Adrenal gland (tissue), 12 donors: ENCODE results near the gene PKD2L1. TPM values are rescaled to one million over a fixed set of nuclear protein-coding genes. Genes with fewer than 3 reads are reported as not detected.

Experiments used
- DNase-seq, 7 donors: peaks; one replicate each; pipeline ENCODE4 v3.0.0-alpha.2; 2019 to 2020
- H3K27ac ChIP-seq, 5 donors: fragments of 200-600 bp; sonication (generic) in 4 of 5; 1 replicate in 3 of 5; 2 replicates in 2 of 5; pipeline versions ENCODE4 v1.5.1 to v1.8.0; 2016 to 2020; ENCODE audit warnings: mild to moderate bottlenecking in 1 of 5
- H3K27me3 ChIP-seq: fragments of 200-600 bp; 2 replicates; pipeline ENCODE4 v1.8.0; 2021
- H3K36me3 ChIP-seq, 2 donors: fragments of 200-600 bp; replicated peaks in 1 of 2; 1 replicate in 1 of 2; 2 replicates in 1 of 2; pipeline versions ENCODE4 v1.5.1 to v1.8.0; 2018 to 2022
- H3K4me1 ChIP-seq, 2 donors: fragments of 200-600 bp; replicated peaks in 1 of 2; 1 replicate in 1 of 2; 2 replicates in 1 of 2; pipeline versions ENCODE4 v1.5.1 to v1.8.0; 2018 to 2021
- H3K4me3 ChIP-seq, 4 donors: fragments of 200-600 bp; sonication (generic) in 3 of 4; one replicate each; pipeline ENCODE4 v1.5.1; 2016 to 2018
- H3K9me3 ChIP-seq, 3 donors: fragments of 200-600 bp; sonication (generic) in 1 of 3; replicated peaks in 1 of 3; 1 replicate in 2 of 3; 2 replicates in 1 of 3; pipeline versions ENCODE4 v1.5.1 to v1.8.0; 2016 to 2021
- CTCF ChIP-seq, 6 experiments: fragments of 450-650 bp in 4 of 6; fragments of 200-600 bp in 2 of 6; sonication (generic) in 1 of 6; IDR thresholded peaks; 1 replicate in 5 of 6; 2 replicates in 1 of 6; pipeline versions ENCODE4 v1.5.1 to v1.8.0; 2016 to 2021; ENCODE audit warnings: antibody characterized with exemption in 6 of 6, mild to moderate bottlenecking in 2 of 6, moderate library complexity in 1 of 6
- POLR2A ChIP-seq, 2 donors: fragments of 450-650 bp; IDR thresholded peaks; one replicate each; pipeline ENCODE4 v1.6.1; 2017; ENCODE audit warnings: antibody characterized with exemption in 2 of 2, mild to moderate bottlenecking in 2 of 2, moderate library complexity in 1 of 2
- WGBS, 4 donors: extraction: QIAGEN DNeasy Blood & Tissue Kit in 2 of 4; methylation state at CpG; one replicate each; pipeline versions ENCODE4 v1.1.5 to v1.1.7; 2013 to 2017; 5-methylcytosine and 5-hydroxymethylcytosine counted together
- intact Hi-C, 2 donors: fragments of 100-400 bp; cut with DNase I; formaldehyde crosslinking; loops; one replicate each; pipeline versions ENCODE4 v1.14.1 to v1.15.0; 2022 to 2023
- polyA plus RNA-seq, 3 donors: library from polyadenylated mRNA; stranded (reverse); fragments of 200-250 nt in 2 of 3; fragments of 350-450 nt in 1 of 3; fragmentation: Illumina TruSeq in 1 of 3; extraction: RNeasy Lipid Tissue Mini Kit (QIAGEN cat#74804) in 1 of 3; gene quantifications; one replicate each; pipeline ENCODE4 v1.2.3, GENCODE V29; 2013 to 2014
- total RNA-seq, 9 donors: library from RNA; depleted of rRNA in 4 of 9; stranded (reverse); fragments of >200 nt in 4 of 9; fragments of 120-200 nt in 1 of 9; fragmentation: NEBNext Ultra II Directional in 1 of 9; extraction: Animal tissue kit (Norgen Biotek cat#: 25700) in 1 of 9; gene quantifications; one replicate each; pipeline versions ENCODE4 v1.1.0 to v1.2.4, GENCODE V29; 2013 to 2023
- donor health status: healthy with polysubstance abuse.
- donor health status: Bipolar disorder and iron deficiency.
- donor health status: DM: yes; HTN: yes; CAD: no.
- donor health status: DM: no; HTN: no; CAD: no.
- donor health status: DM: no; HTN: no; CAD: no.
- donor health status: DM: yes; HTN: yes; CAD: no.

Gene PKD2L1
- total and polyA plus RNA-seq, 12 donors = 0.50 to 0.72 TPM; not detected in 10

- intact Hi-C loops = no loop called here
- WGBS, 4 donors = 64 to 68% (median 67%) methylated on average over 10 to 12 of the region's 12 CpGs
- peaks cover 7 to 15% of the 10 kb centered on the region in 2 donors for H3K4me1 ChIP-seq
- no peaks in the 10 kb centered on the region for H3K36me3 ChIP-seq
- DNase-seq = peak; percentile 64 to 89 (median 83)
- no peak overlapping the region for H3K4me3 ChIP-seq
- no peak for TF ChIP-seq CTCF (IDR thresholded peaks at IDR 0.05)
- TF ChIP-seq POLR2A (IDR thresholded peaks at IDR 0.05) = peak in 1 of 2 donors; percentile 65
- H3K9me3 ChIP-seq = no peaks in the 10 kb centered on the region
- H3K27me3 ChIP-seq = no peaks in the 10 kb centered on the region
- H3K27ac ChIP-seq = peak overlapping the region in 4 of 5 donors; percentile 7 to 68 (median 55)
These were observed 11.2 kb upstream of the PKD2L1 start for GRCh38 chr10:100340948-100341847.

GRCh38 chr10:100339236-100339635, 9.2 kb upstream of the PKD2L1 start:
- no peak for DNase-seq
- TF ChIP-seq CTCF (IDR thresholded peaks at IDR 0.05) (no peak), POLR2A (IDR thresholded peaks at IDR 0.05) (no peak)
- Histone ChIP-seq H3K9me3 (no peaks in the 10 kb centered on the region), H3K4me1 (peaks cover 0 to 9% of the 10 kb centered on the region in 2 donors), H3K4me3 (no peak overlapping the region), H3K27ac (no peak overlapping the region), H3K27me3 (no peaks in the 10 kb centered on the region), H3K36me3 (no peaks in the 10 kb centered on the region)
- intact Hi-C loops = loop anchor here (2.0 to 10.0 kb wide), 4 partner anchors 94 to 186 kb away; partner anchors contain the start of genes NDUFB8 (in 1 of the 2) and SEC31B (in 1 of the 2)
- 58 to 66% (median 62%) methylated on average over 5 of the region's 5 CpGs for WGBS, 4 donors

GRCh38 chr10:100338434-100339036, 8.5 kb upstream of the PKD2L1 start:
- WGBS, 4 donors = 47 to 58% (median 54%) methylated on average over 4 of the region's 4 CpGs
- Histone ChIP-seq H3K9me3 (no peaks in the 10 kb centered on the region), H3K4me1 (peaks cover 0 to 9% of the 10 kb centered on the region in 2 donors), H3K4me3 (no peak overlapping the region), H3K27ac (no peak overlapping the region), H3K36me3 (no peaks in the 10 kb centered on the region), H3K27me3 (no peaks in the 10 kb centered on the region)
- intact Hi-C loops = loop anchor here (2.0 to 10.0 kb wide), 4 partner anchors 94 to 186 kb away; partner anchors contain the start of genes NDUFB8 (in 1 of the 2) and SEC31B (in 1 of the 2)
- peak; percentile 82 to 95 (median 92) for TF ChIP-seq CTCF (IDR thresholded peaks at IDR 0.05)
- TF ChIP-seq POLR2A (IDR thresholded peaks at IDR 0.05) = no peak
- peak; percentile 72 to 92 (median 85) for DNase-seq

- Histone ChIP-seq H3K27me3 (peaks cover 6% of the 10 kb centered on the region), H3K27ac (no peak overlapping the region), H3K4me1 (no peaks in the 10 kb centered on the region), H3K36me3 (no peaks in the 10 kb centered on the region), H3K4me3 (no peak overlapping the region), H3K9me3 (no peaks in the 10 kb centered on the region)
- TF ChIP-seq POLR2A (IDR thresholded peaks at IDR 0.05) = no peak
- TF ChIP-seq CTCF (IDR thresholded peaks at IDR 0.05) = no peak
- 75 to 84% (median 82%) methylated on average over 9 of the region's 9 CpGs for WGBS, 4 donors
- intact Hi-C loops = loop anchor here (5.0 to 10.0 kb wide), 2 partner anchors 183 to 190 kb away; partner anchors contain the start of genes NDUFB8 (in 1 of the 2) and SEC31B (in 1 of the 2)
- DNase-seq = no peak
These were observed 4.7 kb upstream of the PKD2L1 start for GRCh38 chr10:100334762-100335161.
